Prostate gland (tissue), 2 donors: ENCODE data around the gene SERPINA1. TPM values are rescaled to one million over a fixed set of nuclear protein-coding genes. Genes with fewer than 3 reads are reported as not detected.

Experiments used
- DNase-seq: peaks from one replicate; pipeline ENCODE4 v3.0.0-alpha.2; 2019; ENCODE audit warnings: low spot score
- H3K27ac ChIP-seq, 2 donors: fragments of 200-600 bp; sonication (generic); 2 replicates each; pipeline ENCODE4 v1.5.1; 2017 to 2019
- H3K27me3 ChIP-seq: fragments of 200-600 bp; sonication (generic); replicated peaks from 2 replicates; pipeline ENCODE4 v1.5.1; 2019; ENCODE audit not compliant: insufficient read depth
- H3K36me3 ChIP-seq, 2 donors: fragments of 200-600 bp; sonication (generic); 1 replicate in 1 of 2; 2 replicates in 1 of 2; pipeline versions ENCODE4 v1.5.1 to v1.8.1; 2017 to 2019
- H3K4me1 ChIP-seq: fragments of 200-600 bp; sonication (generic); replicated peaks from 2 replicates; pipeline ENCODE4 v1.5.1; 2019
- H3K4me3 ChIP-seq, 2 donors: fragments of 200-600 bp; sonication (generic); 2 replicates each; pipeline ENCODE4 v1.5.1; 2017 to 2019
- H3K9me3 ChIP-seq: fragments of 200-600 bp; sonication (generic); 2 replicates; pipeline ENCODE4 v1.5.1; 2017
- POLR2A ChIP-seq: fragments of 450-650 bp; IDR thresholded peaks from one replicate; pipeline ENCODE4 v1.6.1; 2016; ENCODE audit warnings: antibody characterized with exemption, mild to moderate bottlenecking
- POLR2AphosphoS5 ChIP-seq: sonication (generic); formaldehyde crosslinking; IDR thresholded peaks from one replicate; pipeline ENCODE4 v1.6.1; 2017; ENCODE audit warnings: antibody characterized with exemption
- WGBS: methylation state at CpG from one replicate; pipeline ENCODE4 v1.1.5; 2018; 5-methylcytosine and 5-hydroxymethylcytosine counted together
- intact Hi-C: fragments of 100-400 bp; cut with DNase I; formaldehyde crosslinking; loops from one replicate; pipeline ENCODE4 v1.14.2; 2022
- total RNA-seq, 2 donors: library from RNA; depleted of rRNA; stranded (reverse); fragments of >200 nt; gene quantifications; one replicate each; pipeline ENCODE4 v1.1.0, GENCODE V29; 2016
- TF ChIP-seq, protein P1 (sequence below), 4 experiments: fragments of 200-600 bp in 2 of 4; fragments of 450-650 bp in 2 of 4; sonication (generic) in 2 of 4; IDR thresholded peaks; 1 replicate in 3 of 4; 2 replicates in 1 of 4; pipeline ENCODE4 v1.5.1; 2016 to 2019; ENCODE audit warnings: antibody characterized with exemption in 4 of 4, mild to moderate bottlenecking in 2 of 4, moderate library complexity in 2 of 4

Gene SERPINA1
- total RNA-seq, 2 donors from 2014 or later = 4.9 to 9.8 TPM

DNA sequence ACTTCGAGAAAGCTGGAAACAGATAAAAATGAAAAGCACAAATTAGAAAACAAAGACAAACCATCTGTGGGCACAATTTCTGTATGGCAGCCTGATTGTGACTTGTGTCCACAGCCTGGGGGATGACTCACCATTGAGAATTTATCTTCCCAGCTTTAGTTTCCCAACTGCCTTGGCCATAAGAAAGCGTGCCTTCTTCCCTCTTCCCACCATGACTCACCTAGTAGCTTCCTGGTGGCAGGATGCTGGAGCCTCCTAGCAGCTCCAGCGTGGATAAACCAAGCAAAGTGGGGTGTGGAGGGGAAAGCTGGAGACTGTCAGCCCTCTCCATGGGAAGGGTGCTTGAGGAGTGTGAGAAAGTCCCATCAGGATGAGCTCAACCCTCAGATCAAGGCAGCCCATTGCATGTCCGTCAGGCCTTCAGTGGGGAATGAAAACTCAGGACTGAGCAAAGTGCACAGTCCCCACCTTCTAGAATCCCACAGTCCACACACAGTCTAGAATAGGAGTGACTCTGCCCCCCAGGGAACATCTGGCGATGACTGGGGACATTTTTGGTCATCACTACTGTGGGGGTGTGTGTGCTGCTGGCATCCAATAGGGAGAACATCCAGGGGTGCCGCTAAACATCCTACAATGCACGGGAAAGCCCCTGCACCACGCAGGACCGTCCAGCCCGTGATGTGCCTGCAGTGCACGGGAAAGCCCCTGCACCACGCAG, 42.9 kb downstream of the SERPINA1 start:
- Histone ChIP-seq H3K27ac (no peak overlapping the region), H3K4me3 (no peak overlapping the region), H3K4me1 (no peaks in the 10 kb centered on the region), H3K9me3 (no peaks in the 10 kb centered on the region), H3K36me3 (no peaks in the 10 kb centered on the region), H3K27me3 (no peaks in the 10 kb centered on the region)
- intact Hi-C loops = no loop called here
- no peak for DNase-seq
- WGBS = 87% methylated on average over 12 of the region's 12 CpGs
- TF ChIP-seq POLR2A = no peak
- no peak for TF ChIP-seq POLR2AphosphoS5
- TF ChIP-seq, protein P1, sequence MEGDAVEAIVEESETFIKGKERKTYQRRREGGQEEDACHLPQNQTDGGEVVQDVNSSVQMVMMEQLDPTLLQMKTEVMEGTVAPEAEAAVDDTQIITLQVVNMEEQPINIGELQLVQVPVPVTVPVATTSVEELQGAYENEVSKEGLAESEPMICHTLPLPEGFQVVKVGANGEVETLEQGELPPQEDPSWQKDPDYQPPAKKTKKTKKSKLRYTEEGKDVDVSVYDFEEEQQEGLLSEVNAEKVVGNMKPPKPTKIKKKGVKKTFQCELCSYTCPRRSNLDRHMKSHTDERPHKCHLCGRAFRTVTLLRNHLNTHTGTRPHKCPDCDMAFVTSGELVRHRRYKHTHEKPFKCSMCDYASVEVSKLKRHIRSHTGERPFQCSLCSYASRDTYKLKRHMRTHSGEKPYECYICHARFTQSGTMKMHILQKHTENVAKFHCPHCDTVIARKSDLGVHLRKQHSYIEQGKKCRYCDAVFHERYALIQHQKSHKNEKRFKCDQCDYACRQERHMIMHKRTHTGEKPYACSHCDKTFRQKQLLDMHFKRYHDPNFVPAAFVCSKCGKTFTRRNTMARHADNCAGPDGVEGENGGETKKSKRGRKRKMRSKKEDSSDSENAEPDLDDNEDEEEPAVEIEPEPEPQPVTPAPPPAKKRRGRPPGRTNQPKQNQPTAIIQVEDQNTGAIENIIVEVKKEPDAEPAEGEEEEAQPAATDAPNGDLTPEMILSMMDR (IDR thresholded peaks at IDR 0.05) = no peak

DNA sequence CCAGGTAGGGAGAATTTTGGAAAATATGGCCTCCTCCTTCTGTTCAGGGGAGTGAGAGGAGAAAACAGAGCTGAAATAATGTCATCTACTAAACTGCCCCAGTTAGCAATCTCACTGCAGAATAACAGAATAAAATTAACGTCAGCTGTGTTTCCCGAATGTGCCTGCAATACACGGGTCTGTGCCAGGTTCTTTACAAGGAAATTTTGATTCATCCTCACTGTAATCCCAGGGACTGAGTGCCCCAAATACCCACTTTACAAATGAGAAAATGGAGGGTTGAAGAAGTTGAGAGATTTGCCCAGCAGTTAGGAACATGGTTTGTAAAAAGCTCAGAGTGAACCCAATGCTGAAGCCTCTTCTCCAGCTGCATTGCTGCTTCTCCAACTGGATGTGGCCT, 44.0 kb downstream of the SERPINA1 start:
- TF ChIP-seq POLR2A (no peak), POLR2AphosphoS5 (no peak)
- TF ChIP-seq, protein P1 (IDR thresholded peaks at IDR 0.05) = no peak
- intact Hi-C loops = no loop called here

DNA sequence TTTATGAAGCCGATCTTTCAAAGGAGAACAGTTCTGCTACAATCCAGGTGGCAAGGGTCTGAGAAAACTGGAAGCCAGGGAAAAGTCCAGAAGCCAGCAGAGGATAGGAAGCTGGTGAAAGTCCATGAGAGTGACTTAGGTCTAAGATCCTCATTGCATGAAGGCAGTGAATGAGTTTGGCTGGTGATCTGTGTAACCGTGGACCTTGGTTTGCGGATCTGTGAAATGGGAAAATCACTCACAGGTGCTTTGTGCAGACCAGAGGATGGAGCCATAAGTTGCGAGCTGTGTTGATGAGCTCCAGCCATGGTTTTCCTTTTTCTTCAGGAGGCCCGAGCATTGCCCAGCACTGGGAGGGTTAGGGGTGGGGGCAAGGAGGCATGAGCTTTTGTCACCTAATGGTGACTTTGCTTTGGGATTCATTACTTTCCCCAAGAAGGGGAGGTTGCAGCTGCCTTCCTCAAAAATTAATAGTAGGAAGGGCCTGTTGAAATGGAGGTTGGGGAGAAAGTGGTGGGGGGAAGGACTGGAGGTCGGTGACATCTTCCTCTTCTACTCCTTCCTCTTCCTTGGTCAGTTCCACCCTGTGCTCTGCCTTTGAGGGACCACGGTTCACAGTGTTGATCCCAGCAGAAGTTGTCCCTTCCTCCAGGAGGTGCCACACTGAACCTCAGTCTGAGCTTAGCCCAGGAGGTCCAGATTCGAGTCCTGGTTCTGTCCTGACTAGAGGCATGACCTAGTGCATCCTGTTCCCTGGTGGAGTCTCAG, 45.0 kb downstream of the SERPINA1 start:
- WGBS = 90% methylated on average over 8 of the region's 8 CpGs
- intact Hi-C loops = no loop called here
- H3K36me3 ChIP-seq = no peaks in the 10 kb centered on the region

More for the DNA sequence above, 44.0 kb downstream of the SERPINA1 start:
- Histone ChIP-seq H3K27me3 (no peaks in the 10 kb centered on the region), H3K4me3 (no peak overlapping the region), H3K9me3 (no peaks in the 10 kb centered on the region), H3K36me3 (no peaks in the 10 kb centered on the region), H3K27ac (no peak overlapping the region), H3K4me1 (no peaks in the 10 kb centered on the region)
- 87% methylated on average over 3 of the region's 3 CpGs for whole genome bisulfite sequencing
- no peak for DNase-seq

DNA sequence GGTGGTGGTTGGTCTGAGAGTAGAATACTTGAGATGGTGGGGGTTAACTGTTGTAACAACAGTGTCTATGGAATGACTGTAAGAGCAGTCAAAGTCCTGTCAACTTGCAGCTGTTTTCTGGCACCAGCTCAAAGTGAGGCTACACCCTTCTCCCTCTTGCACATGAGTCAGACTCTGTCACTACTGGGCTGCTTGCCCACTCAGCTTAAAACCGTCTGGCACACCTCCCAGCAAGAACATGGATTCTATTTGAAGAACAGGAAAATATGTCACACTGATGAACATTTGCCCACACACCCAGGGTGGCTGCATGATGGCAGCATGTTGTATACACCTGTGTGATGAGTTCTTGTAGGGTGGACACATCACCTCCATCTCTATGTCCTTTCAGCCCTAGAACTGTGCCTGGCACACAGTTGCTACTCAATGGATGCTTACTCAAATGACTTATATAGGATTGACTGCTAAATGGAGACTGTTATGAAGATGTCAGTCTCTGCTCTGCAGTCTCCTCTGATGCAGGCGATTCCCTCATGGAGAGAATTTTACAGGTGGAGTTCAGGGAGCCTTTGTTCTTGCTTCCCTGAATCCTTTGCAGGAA, 46.0 kb downstream of the SERPINA1 start:
- peak; percentile 93 for DNase-seq

More for the DNA sequence above, 45.0 kb downstream of the SERPINA1 start:
- TF ChIP-seq POLR2AphosphoS5 = no peak
- TF ChIP-seq, protein P1 (IDR thresholded peaks at IDR 0.05) = no peak
- no peak for TF ChIP-seq POLR2A
- no peaks in the 10 kb centered on the region for H3K27me3 ChIP-seq
- no peak overlapping the region for H3K4me3 ChIP-seq
- no peak overlapping the region for H3K27ac ChIP-seq
- DNase-seq = no peak
- H3K4me1 ChIP-seq = no peaks in the 10 kb centered on the region
- H3K9me3 ChIP-seq = no peaks in the 10 kb centered on the region

More for the DNA sequence above, 46.0 kb downstream of the SERPINA1 start:
- Histone ChIP-seq H3K27me3 (peaks cover 3% of the 10 kb centered on the region), H3K36me3 (no peaks in the 10 kb centered on the region), H3K27ac (no peak overlapping the region), H3K4me3 (no peak overlapping the region), H3K4me1 (no peaks in the 10 kb centered on the region), H3K9me3 (no peaks in the 10 kb centered on the region)
- intact Hi-C loops = no loop called here
- WGBS = 27% methylated on average over 2 of the region's 2 CpGs
- TF ChIP-seq, protein P1 (IDR thresholded peaks at IDR 0.05) = no peak
- peak; percentile 82 for TF ChIP-seq POLR2AphosphoS5
